Left ventricle myocardium superior (tissue), 1 donor: Measurements from ENCODE around the gene SBF2. TPM values are rescaled to one million over a fixed set of nuclear protein-coding genes. Genes with fewer than 3 reads are reported as not detected.
"Not testable (repeated sequence)": the region's sequence is repeated elsewhere in the genome, so short reads cannot be mapped to it uniquely, and the experiment has no call there.

Source experiments
- ATAC-seq: fragments of 200-7000 bp; cut with Tn5 transposase; one replicate; pipeline ENCODE4 v1.9.1; 2020; ENCODE audit warnings: mild to moderate bottlenecking, moderate library complexity
- DNase-seq: peaks from one replicate; pipeline ENCODE4 v3.0.0-alpha.2; 2020
- intact Hi-C: fragments of 100-400 bp; cut with micrococcal nuclease; formaldehyde crosslinking; loops from one replicate; pipeline ENCODE4 v1.11.0; 2022
- total RNA-seq: library from RNA; stranded (reverse); fragmentation: NEBNext Ultra II Directional; extraction: Animal tissue kit (Norgen Biotek cat#: 25700); gene quantifications from one replicate; pipeline ENCODE4 v1.2.1, GENCODE V29; 2021
- donor health status: DM: no; HTN: yes; CAD: no; lungs with severe emphysema.

Gene SBF2
- total RNA-seq, 1 donor from 2014 or later, result 17.9 TPM

DNA sequence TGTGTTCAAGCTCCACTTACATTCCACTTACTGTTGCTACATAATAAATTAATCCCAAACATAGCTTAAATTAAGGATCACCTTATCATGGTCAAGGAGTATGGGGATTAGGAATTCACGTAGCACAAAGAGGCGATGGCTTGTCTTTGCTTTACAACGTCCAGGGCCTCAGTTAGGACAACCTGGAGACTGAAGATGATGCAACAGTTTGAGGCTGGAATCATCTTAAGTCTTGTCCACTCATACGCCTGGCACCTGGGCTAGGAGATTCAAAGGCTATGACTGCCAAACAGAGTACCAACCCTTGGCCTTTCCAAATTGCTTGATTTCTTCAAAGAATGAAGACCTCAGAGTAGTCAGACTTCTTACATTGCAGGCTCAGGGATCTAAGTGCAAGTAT is 149.1 kb downstream of the SBF2 start:
- ATAC-seq (no peak), DNase-seq (no peak)
- intact Hi-C loops, result no loop called here

DNA sequence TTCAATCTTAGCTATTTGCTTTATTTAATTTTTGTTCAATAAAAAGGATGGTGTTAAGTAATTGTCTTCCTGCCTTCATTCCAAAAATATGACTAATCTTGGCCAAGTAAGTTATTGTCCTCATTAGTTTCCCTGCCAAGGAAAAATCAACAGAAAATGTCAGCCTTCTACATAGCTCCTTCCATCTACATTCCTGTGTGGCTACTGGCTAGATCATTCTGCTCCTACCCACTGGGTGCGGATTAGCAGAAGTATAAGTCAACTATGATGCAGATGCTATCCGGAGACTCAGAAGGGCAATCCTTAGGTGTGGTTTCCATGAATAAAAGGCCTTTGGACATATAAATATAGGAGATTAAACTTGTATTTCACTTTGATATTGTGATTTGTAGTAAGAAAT is 154.4 kb downstream of the SBF2 start:
- DNase-seq (no peak), ATAC-seq (peak; percentile 57)
- intact Hi-C loops, result no loop called here

DNA sequence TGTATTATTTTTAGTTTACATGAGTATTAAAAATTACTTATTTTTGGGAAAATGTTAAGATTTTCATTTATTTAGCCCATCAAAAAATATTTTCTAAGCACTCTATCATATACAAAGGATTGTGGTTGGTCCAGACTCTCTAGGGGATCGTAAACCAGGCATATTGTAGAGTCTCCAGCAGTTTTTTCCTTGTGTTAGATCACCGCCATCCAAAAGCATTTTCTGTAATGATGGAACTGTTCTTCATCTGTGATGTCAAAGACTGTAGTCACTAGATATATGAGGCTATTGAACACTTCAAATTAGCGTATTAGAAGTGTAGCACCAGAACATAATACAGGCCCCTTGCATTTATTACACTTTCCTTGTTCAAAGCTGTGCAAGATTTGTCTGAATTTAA is 154.9 kb downstream of the SBF2 start:
- DNase-seq, result no peak
- intact Hi-C loops, result no loop called here
- ATAC-seq, result no peak

DNA sequence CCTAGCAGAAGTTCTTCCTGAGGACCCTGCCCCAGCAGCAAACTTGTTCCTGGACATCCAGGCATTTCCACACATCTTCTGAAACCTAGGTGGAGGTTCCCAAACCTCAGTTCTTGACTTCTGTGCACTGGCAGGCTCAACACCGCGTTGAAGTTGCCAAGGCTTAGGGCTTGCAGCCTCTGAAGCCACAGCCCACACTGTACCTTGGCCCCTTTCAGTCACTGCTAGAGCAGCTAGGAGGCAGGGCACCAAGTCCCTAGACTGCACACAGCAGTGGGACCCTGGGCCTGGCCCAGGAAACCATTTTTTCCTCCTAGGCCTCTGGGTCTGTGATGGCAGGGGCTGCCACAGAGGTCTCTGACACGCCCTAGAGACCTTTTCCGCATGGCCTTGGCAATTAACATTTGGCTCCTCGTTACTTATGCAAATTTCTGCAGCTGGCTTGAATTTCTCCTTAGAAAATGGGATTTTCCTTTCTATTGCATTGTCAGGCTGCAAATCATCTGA is 159.0 kb downstream of the SBF2 start:
- intact Hi-C loops, result no loop called here
- no peak for ATAC-seq

DNA sequence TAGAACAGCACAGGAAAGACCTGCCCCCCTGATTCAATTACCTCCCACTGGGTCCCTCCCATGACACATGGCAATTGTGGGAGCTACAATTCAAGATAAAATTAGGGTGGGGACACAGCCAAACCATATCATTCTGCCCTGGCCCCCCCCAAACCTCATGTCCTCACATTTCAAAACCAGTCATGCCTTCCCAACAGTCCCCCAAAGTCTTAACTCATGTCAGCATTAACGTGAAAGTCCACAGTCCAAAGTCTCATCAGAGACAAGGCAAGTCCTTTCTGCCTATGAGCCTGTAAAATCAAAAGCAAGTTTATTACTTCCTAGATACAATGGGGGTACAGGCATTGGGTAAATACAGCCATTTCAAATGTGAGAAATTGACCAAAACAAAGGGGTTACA is 159.8 kb downstream of the SBF2 start:
- DNase-seq, ATAC-seq, intact Hi-C loops: not testable (repeated sequence)

More for the DNA sequence above, 159.0 kb downstream of the SBF2 start:
- DNase-seq, result no peak

DNA sequence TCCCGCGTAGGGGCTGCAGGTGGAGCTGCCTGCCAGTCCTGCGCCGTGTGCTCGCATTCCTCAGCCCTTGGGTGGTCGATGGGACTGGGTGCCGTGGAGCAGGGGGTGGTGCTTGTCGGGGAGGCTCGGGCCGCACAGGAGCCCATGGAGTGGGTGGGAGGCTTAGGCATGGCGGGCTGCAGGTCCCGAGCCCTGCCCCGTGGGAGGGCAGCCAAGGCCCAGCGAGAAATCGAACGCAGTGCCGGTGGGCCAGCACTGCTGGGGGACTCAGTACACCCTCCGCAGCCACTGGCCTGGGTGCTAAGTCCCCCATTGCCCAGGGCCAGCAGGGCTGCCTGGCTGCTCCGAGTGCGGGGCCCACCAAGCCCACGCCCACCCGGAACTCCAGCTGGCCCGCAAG is 160.8 kb downstream of the SBF2 start:
- intact Hi-C loops, DNase-seq, ATAC-seq: not testable (repeated sequence)

DNA sequence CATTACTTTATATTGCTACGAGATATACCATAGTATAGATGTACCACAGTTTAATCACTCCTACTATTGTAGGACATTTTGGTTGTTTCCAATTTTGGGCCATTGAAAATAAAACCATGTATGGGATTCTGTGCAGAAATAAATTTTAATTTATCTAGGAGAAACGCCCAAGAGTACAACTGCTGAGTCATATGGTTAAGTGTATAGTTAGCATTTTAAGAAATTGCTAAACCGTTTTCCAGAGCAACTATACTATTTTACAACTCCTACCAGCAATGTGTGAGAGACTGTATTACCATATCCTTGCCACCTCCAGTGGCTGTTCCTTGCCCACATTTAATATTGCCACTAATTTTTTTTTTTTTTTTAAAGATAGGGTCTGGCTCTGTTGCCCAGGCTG is 163.1 kb downstream of the SBF2 start:
- DNase-seq (no peak), ATAC-seq (no peak)
- intact Hi-C loops, result no loop called here

DNA sequence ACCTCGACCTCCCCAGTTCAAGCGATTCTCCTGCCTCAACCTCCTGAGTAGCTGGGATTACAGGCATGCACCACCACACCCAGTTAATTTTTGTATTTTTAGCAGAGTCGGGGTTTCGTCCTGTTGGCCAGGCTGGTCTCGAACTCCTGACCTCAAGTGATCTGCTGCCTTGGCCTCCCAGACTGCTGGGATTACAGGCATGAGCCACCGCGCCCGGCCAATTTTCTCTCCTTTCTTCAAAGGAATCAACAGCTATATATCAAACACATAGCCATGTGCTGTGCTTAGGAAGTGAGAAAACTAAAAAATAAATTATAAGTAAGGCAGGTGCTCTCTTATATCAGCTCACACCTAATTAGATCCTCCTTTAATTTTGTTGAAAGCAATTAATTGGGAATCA is 164.8 kb downstream of the SBF2 start:
- intact Hi-C loops, result loop anchor here (10.0 kb wide), 1 partner anchor 176 kb away; the partner anchor contains the start of gene ADM
- not testable (repeated sequence) for ATAC-seq, DNase-seq

DNA sequence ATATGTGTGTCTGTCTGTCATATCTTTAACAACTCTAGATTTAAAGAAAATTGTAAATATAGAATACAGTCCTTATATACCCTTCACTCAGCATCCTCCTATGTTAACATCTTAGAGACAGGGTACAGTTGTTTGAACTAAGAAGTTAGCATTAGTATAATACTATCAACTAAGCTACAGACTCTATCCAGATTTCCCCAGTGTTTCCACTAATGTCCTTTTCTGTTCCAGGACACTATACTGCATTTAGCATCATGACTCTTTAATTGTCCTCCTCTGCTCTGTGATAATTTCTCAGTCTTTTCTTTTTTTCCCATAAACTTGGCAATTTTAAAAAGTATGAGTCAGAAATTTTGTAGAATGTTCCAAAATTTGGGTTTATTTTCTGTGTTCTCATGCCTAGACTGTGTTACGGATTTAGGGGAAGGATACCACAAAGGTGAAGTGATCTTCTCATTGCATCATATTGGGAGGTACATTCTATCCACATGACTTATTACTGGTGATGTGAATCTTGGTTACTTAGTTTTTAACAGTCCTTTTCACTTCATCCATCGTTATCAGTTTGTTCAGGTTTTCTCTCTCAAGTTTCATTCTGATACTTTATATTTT is 168.4 kb downstream of the SBF2 start:
- intact Hi-C loops, result loop anchor here (10.0 kb wide), 1 partner anchor 179 kb away; the partner anchor contains the start of gene ADM
- ATAC-seq (peak; percentile 60), DNase-seq (no peak)

DNA sequence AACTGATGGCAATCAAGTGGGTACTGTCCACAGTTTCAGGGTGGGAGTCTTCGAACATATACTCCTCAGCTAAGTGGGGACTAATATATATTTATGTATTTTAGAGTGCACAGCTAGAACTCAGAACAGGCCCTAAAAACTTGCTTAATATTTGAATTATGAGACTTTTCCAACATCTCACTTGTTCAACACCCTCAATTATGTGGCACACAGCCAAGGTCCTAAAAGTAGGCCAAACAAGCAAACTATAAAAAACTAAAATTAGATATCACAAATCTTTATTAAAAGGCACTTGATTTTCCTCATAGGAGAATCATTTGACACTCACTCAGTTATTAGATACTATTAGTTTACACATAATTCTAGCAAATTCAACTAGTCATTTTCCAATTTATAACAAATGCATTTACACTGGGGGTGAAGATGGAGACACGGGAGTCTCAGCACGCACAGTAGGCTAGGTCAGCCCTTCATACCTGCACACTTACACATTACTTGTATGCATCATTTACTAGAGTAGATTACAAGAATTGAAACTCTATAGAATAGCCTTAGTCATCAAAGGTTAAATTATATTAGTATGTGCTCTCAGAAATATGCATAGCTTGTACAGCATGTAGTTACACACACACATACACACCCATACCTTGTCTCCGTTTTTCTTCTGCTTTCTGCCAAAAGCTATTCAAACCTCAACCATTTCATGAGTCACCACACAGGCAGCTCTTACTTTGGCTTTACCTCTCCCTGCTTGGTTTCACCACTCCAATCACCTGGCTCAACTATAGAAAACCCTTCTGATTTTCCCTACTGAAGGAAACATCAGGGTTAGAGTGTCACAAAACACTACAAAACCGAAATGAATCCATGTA is 171.5 kb downstream of the SBF2 start:
- intact Hi-C loops, result loop anchor here (10.0 kb wide), 1 partner anchor 182 kb away; the partner anchor contains the start of gene ADM
- peak; percentile 23 for ATAC-seq
- no peak for DNase-seq

DNA sequence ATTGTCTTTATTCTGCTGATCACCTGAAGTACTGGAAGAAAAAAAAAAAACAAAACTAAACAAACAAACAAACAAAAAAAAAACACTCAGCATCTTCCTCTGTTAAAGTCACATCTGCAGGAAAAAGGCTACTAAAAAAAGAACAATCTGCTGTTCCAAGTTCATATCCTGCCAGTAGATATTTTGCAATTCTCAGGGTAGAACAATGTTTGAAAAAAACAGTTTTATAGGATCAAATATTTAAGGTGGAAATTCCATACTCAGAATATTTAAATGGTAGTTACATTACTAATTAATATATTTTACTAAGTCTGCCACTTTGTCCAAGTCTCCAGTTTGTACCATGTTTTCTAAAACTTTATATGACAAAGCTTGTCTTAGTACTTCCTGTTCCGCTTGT is 175.2 kb downstream of the SBF2 start:
- intact Hi-C loops, result no loop called here
- DNase-seq (no peak), ATAC-seq (peak; percentile 60)

DNA sequence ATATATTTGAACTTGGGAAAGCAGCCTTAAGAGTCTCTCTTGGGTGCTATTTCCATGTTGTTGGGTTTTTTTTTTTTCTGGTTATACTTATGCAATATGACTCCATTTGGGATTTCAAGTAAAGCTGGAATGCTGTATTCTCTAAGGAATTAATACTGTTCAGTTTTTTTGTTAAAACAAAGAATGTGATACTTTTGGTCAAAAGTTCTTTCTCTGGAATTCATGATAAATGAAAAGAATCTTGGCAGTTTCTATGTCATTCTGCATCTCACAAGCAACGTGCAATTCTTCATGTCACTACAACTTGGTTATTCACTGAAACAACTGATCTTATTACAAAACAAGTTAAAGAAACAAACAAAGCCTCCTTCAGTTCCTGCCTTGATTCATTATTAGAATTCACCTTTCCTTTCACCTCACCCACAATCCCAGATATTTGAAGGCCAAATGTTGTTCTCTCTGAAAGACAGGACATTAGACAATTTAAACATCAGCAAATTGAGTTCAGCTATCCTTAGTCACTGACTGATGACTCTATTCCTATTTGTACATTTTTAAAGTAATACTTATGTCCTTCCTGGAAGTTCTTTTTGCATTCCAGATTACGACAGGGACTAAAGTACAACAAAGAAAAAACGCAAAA is 176.2 kb downstream of the SBF2 start:
- intact Hi-C loops, result no loop called here

DNA sequence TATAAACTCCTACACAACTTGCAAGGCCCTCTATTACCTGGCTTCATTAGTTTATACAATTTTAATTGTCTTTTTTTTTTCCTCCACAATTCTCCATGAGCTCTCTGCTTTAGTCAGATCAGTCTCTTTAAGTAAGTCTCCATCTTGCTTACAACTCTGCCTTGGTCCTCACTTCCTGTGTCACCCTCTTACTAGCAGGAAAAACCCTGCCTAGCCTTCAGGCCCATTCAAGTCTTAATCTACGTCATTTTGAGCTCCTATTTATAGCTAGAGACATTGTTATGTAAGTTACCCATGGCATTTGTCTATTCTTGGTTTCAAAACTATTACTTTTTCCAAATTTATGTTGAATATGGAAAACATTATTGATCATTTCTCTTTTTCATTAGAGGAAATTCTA is 177.4 kb downstream of the SBF2 start:
- ATAC-seq (no peak), DNase-seq (no peak)
- intact Hi-C loops, result no loop called here

More for the DNA sequence above, 176.2 kb downstream of the SBF2 start:
- DNase-seq (no peak), ATAC-seq (peak; percentile 63)

DNA sequence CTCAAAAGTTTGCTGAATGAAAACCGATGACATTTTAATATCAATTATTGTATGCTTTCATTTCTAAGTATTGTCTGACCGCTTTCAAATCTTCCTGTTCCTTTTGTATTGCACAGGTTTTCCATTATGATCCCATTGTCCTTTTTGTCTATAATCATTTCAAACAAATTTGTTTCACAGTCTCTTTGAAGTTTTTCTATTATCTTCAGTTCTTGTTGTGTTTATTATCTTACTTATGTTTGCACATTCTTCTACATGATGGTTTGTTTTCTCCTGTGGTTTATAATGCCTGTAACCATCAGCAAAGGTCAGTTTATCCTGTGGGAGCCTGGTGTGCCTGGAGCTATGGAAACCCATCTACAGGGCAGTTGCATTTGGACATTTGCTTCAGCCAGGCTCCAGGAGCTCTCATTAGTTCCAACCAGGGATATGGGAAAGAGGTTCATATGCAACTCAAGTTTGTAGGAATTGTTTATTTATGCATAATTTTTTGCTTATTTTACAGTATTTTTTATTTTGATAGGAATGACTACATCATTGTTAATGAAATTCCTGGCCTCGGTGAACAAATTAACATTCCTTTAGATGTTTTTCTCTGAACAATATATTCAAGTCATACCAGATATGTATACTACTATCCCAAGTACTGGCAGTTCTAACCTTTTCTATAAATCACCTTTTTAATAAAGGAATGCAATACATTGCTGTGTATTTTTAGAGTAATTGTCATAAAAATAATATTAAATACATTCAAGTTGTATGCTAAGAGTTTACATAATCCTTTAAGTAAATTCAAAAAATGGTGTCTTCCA is 179.2 kb downstream of the SBF2 start:
- DNase-seq (no peak), ATAC-seq (no peak)
- intact Hi-C loops, result no loop called here

DNA sequence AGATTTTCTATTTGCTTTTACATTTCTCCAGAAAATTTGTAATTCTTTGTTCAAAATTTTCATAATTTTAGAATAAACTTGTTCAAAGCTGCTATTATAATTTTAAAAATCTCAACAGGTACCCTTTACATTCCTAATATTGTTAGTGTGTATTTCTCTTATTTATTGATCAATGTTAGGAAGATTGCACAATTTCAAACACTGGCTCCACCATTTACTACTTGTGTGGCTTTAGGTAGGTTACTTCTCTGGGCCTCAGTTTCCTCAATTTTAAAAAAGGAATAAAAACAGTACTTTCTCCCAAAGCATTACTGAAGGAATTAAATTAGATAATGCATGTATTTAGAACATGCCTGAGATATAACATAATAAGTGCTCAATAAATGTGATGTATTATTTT is 180.2 kb downstream of the SBF2 start:
- ATAC-seq, result no peak
- intact Hi-C loops, result no loop called here
- DNase-seq, result no peak

DNA sequence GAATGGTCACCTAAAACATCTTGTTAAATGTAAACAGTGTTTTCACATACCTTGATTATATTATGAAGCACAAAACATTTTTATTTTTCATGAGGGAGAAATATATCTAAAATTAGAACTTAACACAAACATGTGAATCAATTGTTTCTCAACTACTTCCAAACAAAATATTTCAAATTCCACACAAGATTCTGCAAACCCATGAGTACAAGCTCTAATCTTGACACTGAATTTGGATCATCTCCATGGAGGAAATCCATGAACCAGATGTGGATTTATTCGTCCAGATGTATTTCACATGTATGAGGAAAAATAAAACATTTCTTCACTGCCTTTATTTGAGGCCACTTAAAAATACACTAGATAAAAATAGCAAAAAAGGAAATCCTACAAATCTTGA is 184.2 kb downstream of the SBF2 start:
- DNase-seq (no peak), ATAC-seq (peak; percentile 78)
- intact Hi-C loops, result no loop called here

DNA sequence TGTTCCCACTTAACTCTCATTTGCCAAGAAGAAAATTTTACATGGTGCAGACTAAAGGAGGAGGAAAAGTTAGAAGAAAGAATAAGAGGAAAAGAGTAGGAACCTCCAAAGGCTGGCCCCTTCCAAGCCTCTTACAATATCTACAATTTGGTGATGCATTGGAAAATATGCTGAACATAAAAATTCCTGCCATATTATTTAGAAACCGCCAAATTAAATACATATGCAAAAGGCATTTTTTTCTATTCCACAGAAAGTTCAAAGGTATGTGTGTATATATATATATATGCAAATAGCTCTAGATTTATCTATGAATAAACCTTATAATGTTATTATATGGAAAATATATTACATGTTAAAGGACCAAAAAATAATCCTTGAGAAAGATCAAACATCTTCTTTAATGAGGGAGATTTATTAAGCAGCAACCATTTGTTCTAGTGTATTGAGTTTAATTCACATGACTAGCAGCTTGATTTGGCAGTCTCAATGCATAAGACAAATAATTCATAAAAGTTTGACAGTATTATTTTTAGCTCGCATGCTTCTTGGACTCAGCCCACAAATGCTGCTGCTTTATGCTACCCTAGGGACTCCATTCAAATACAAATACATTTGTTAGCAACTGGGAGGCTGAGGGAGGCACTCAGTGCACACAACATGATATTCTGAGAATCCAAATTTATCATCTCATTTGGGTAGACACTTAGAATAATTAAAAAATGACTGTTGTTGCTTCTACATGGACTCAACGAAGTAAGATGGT is 184.9 kb downstream of the SBF2 start:
- intact Hi-C loops, result no loop called here
- ATAC-seq (peak; percentile 91), DNase-seq (no peak)

DNA sequence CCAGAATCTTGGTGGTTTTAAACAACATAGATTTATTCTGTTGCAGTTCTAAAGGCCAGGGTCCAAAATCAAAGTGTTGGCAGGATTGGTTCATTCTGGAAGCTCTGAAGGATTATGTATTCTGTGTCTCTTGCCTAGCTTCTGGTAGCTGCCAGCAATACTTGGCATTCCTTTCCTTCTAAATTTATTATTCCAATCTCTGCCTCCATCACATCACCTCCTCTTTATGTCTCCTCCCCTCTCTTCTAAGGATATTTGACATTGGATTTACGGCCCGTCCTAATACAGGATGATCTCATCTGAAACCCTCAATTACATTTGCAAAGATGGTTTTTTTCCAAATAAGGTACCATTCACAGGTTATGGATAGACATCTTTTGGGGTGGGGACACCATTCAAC is 186.5 kb downstream of the SBF2 start:
- ATAC-seq (no peak), DNase-seq (no peak)
- intact Hi-C loops, result no loop called here
